MM.1S (cell line): ENCODE data around the gene LRRC56.
A peak's percentile ranks its signal among the peaks of the same experiment; 100 is the strongest.
"Not testable (repeated sequence)": the region's sequence is repeated elsewhere in the genome, so short reads cannot be mapped to it uniquely, and the experiment has no call there.

ENCODE experiments used
- DNase-seq: peaks from one replicate; pipeline ENCODE4 v3.0.0-alpha.2; 2015
- H2AFZ ChIP-seq: fragments of 300-600 bp; sonication (generic); 2 replicates; pipeline ENCODE4 v1.6.0; 2016; ENCODE audit warnings: antibody characterized with exemption, low read length
- H3F3A ChIP-seq: fragments of 300-600 bp; sonication (generic); 2 replicates; pipeline ENCODE4 v1.6.1; 2016; ENCODE audit warnings: mild to moderate bottlenecking, antibody characterized with exemption, low read length, moderate library complexity, mixed read lengths; ENCODE audit not compliant: insufficient read depth
- H3K27ac ChIP-seq: fragments of 300-600 bp; sonication (generic); 2 replicates; pipeline ENCODE4 v1.5.1; 2016; ENCODE audit warnings: mild to moderate bottlenecking, low read length
- H3K27me3 ChIP-seq: fragments of 300-600 bp; sonication (generic); replicated peaks from 2 replicates; pipeline ENCODE4 v1.6.0; 2016; ENCODE audit warnings: low read length; ENCODE audit not compliant: insufficient read depth
- H3K36me3 ChIP-seq: fragments of 300-600 bp; sonication (generic); replicated peaks from 2 replicates; pipeline ENCODE4 v1.6.1; 2016; ENCODE audit warnings: mild to moderate bottlenecking, low read length, mixed read lengths; ENCODE audit not compliant: insufficient read depth
- H3K4me1 ChIP-seq: fragments of 300-600 bp; sonication (generic); 2 replicates; pipeline ENCODE4 v1.6.1; 2016; ENCODE audit warnings: low read length, mixed read lengths
- H3K4me2 ChIP-seq: fragments of 300-600 bp; sonication (generic); 2 replicates; pipeline ENCODE4 v1.6.0; 2016; ENCODE audit warnings: low read depth, low read length
- H3K4me3 ChIP-seq: fragments of 300-600 bp; sonication (generic); 2 replicates; pipeline ENCODE4 v1.5.1; 2016; ENCODE audit warnings: low read length, mixed read lengths
- H3K79me2 ChIP-seq: fragments of 300-600 bp; sonication (generic); 2 replicates; pipeline ENCODE4 v1.6.1; 2016; ENCODE audit warnings: mixed run types, low read length, mixed read lengths
- H3K9ac ChIP-seq: fragments of 300-600 bp; sonication (generic); 2 replicates; pipeline ENCODE4 v1.6.1; 2016; ENCODE audit warnings: low read length, mixed read lengths
- H3K9me2 ChIP-seq: fragments of 300-600 bp; sonication (generic); replicated peaks from 2 replicates; pipeline ENCODE4 v1.6.1; 2016; ENCODE audit warnings: mild to moderate bottlenecking, low read length, mixed read lengths; ENCODE audit not compliant: insufficient read depth
- H3K9me3 ChIP-seq: fragments of 300-600 bp; sonication (generic); replicated peaks from 2 replicates; pipeline ENCODE4 v1.6.1; 2016; ENCODE audit warnings: mild to moderate bottlenecking, low read length, mixed read lengths; ENCODE audit not compliant: insufficient read depth
- H4K20me1 ChIP-seq: fragments of 300-600 bp; sonication (generic); 2 replicates; pipeline ENCODE4 v1.6.1; 2016; ENCODE audit warnings: mild to moderate bottlenecking, low read length, moderate library complexity, mixed read lengths; ENCODE audit not compliant: insufficient read depth
- CTCF ChIP-seq: fragments of 300-600 bp; sonication (generic); IDR thresholded peaks from 2 replicates; pipeline ENCODE4 v1.5.1; 2016; ENCODE audit warnings: antibody characterized with exemption, low read length, mixed read lengths
- EZH2 ChIP-seq: fragments of 300-600 bp; sonication (generic); optimal IDR thresholded peaks from 2 replicates; pipeline ENCODE3; 2017; ENCODE audit warnings: low read depth, mild to moderate bottlenecking, antibody characterized with exemption, low read length, mixed read lengths
- EZH2phosphoT487 ChIP-seq: fragments of 300-600 bp; sonication (generic); IDR thresholded peaks from 2 replicates; pipeline ENCODE4 v1.6.1; 2018; ENCODE audit warnings: antibody characterized with exemption, low read length

LRRC56 gene

GRCh38 chr11:573146-573759, 35.9 kb downstream of the LRRC56 start:
- H3K79me2 ChIP-seq, result peaks cover 16% of the 10 kb centered on the region
- no peaks in the 10 kb centered on the region for H3K36me3 ChIP-seq
- peaks cover 12% of the 10 kb centered on the region for H3K4me1 ChIP-seq
- no peaks in the 10 kb centered on the region for H3K9me3 ChIP-seq
- TF ChIP-seq EZH2phosphoT487 (no peak), CTCF (no peak), EZH2 (no peak)
- no peak overlapping the region for H3K4me3 ChIP-seq
- H3K9me2 ChIP-seq, result no peaks in the 10 kb centered on the region
- peaks cover 17% of the 10 kb centered on the region for H3K27me3 ChIP-seq
- H3K27ac ChIP-seq, result no peak overlapping the region
- no peak overlapping the region for H2AFZ ChIP-seq
- no peak overlapping the region for H3K4me2 ChIP-seq
- no peak for DNase-seq
- peaks cover 12% of the 10 kb centered on the region for H4K20me1 ChIP-seq
- H3F3A ChIP-seq, result no peaks in the 10 kb centered on the region
- no peak overlapping the region for H3K9ac ChIP-seq

GRCh38 chr11:574031-574570, 36.8 kb downstream of the LRRC56 start:
- not testable (repeated sequence) for H3K9me3 ChIP-seq, H3K27ac ChIP-seq, H3K4me3 ChIP-seq, H2AFZ ChIP-seq, DNase-seq, H3F3A ChIP-seq, H3K36me3 ChIP-seq, H3K9ac ChIP-seq, H3K4me2 ChIP-seq, H3K9me2 ChIP-seq
- H3K27me3 ChIP-seq, result peaks cover 16% of the 10 kb centered on the region
- H3K4me1 ChIP-seq, result peaks cover 16% of the 10 kb centered on the region
- H4K20me1 ChIP-seq, result peaks cover 20% of the 10 kb centered on the region
- peaks cover 25% of the 10 kb centered on the region for H3K79me2 ChIP-seq

- H3K27ac ChIP-seq, result no peak overlapping the region
- H3K9me2 ChIP-seq, result no peaks in the 10 kb centered on the region
- H3F3A ChIP-seq, result no peaks in the 10 kb centered on the region
- TF ChIP-seq EZH2phosphoT487 (no peak), EZH2 (no peak), CTCF (no peak)
- H3K79me2 ChIP-seq, result peaks cover 32% of the 10 kb centered on the region
- peaks cover 27% of the 10 kb centered on the region for H4K20me1 ChIP-seq
- peak overlapping the region; percentile 78 for H3K4me3 ChIP-seq
- H3K4me2 ChIP-seq, result peak overlapping the region; percentile 100
- H3K9me3 ChIP-seq, result no peaks in the 10 kb centered on the region
- peak overlapping the region; percentile 55; the same call in 1 of the 2 replicates for H3K9ac ChIP-seq
- peaks cover 16% of the 10 kb centered on the region for H3K4me1 ChIP-seq
- H2AFZ ChIP-seq, result peak overlapping the region; percentile 97; the same call in 1 of the 2 replicates
- peaks cover 9% of the 10 kb centered on the region; the same call in 1 of the 2 replicates for H3K27me3 ChIP-seq
- H3K36me3 ChIP-seq, result no peaks in the 10 kb centered on the region
- no peak for DNase-seq
These were observed 37.4 kb downstream of the LRRC56 start for GRCh38 chr11:574632-575312.
